Endothelial cell of umbilical vein (primary cell): ENCODE data around the gene MCTP1.

ENCODE experiments used
- CTCF ChIP-seq, 2 donors: IDR thresholded peaks; 1 replicate in 1 of 2; 2 replicates in 1 of 2; pipeline ENCODE4 v1.5.1; 2011; ENCODE audit warnings: low read length in 2 of 2, mild to moderate bottlenecking in 2 of 2, moderate library complexity in 2 of 2, control low read depth in 1 of 2, inconsistent platforms in 1 of 2, low read depth in 1 of 2; ENCODE audit not compliant: insufficient read depth in 1 of 2; ENCODE audit errors: extremely low read depth in 1 of 2
- EZH2 ChIP-seq: IDR thresholded peaks from 2 replicates; pipeline ENCODE4 v1.6.1; 2012; ENCODE audit warnings: borderline replicate concordance, low read depth, mild to moderate bottlenecking, moderate library complexity, low read length, inconsistent platforms; ENCODE audit not compliant: severe bottlenecking
- FOS ChIP-seq: IDR thresholded peaks from 2 replicates; pipeline ENCODE4 v1.6.1; 2011; ENCODE audit warnings: mild to moderate bottlenecking, low read length, moderate library complexity, borderline replicate concordance; ENCODE audit not compliant: insufficient read depth
- GATA2 ChIP-seq: IDR thresholded peaks from 2 replicates; pipeline ENCODE4 v1.7.0; 2011; ENCODE audit warnings: low read depth, mild to moderate bottlenecking, moderate library complexity, mixed read lengths, low read length; ENCODE audit not compliant: insufficient read length, insufficient read depth
- MAX ChIP-seq: IDR thresholded peaks from 2 replicates; pipeline ENCODE4 v1.6.1; 2011; ENCODE audit not compliant: insufficient read depth, insufficient read length
- POLR2A ChIP-seq: IDR thresholded peaks from 2 replicates; pipeline ENCODE4 v1.6.1; 2012; ENCODE audit warnings: low read depth, mild to moderate bottlenecking, control low read depth, low read length
- POLR2AphosphoS5 ChIP-seq: IDR thresholded peaks from 2 replicates; pipeline ENCODE4 v1.6.1; 2012; ENCODE audit warnings: low read depth, mild to moderate bottlenecking, control low read depth, low read length, moderate library complexity; ENCODE audit not compliant: insufficient read depth

- TF ChIP-seq CTCF (IDR thresholded peaks at IDR 0.05; ENCODE audit: extremely low read depth in 1 of 2, insufficient read depth in 1 of 2, low read depth in 1 of 2, low read length in 2 of 2) = no peak
- no peak for TF ChIP-seq FOS
- no peak for TF ChIP-seq EZH2
- no peak for TF ChIP-seq POLR2A
- no peak for TF ChIP-seq POLR2AphosphoS5
- no peak for TF ChIP-seq GATA2
- TF ChIP-seq MAX = no peak
These were observed 12.5 kb downstream of the MCTP1 start for GRCh38 chr5:95272316-95272929.
